ENCODE results near the gene KANK3. TPM values are rescaled to one million over a fixed set of nuclear protein-coding genes. Genes with fewer than 3 reads are reported as not detected.
A peak's percentile ranks its signal among the peaks of the same experiment; 100 is the strongest.

KANK3 gene
- polyA plus RNA-seq, 4 donors, result 1.3 to 13.0 (median 4.2) TPM

DNA sequence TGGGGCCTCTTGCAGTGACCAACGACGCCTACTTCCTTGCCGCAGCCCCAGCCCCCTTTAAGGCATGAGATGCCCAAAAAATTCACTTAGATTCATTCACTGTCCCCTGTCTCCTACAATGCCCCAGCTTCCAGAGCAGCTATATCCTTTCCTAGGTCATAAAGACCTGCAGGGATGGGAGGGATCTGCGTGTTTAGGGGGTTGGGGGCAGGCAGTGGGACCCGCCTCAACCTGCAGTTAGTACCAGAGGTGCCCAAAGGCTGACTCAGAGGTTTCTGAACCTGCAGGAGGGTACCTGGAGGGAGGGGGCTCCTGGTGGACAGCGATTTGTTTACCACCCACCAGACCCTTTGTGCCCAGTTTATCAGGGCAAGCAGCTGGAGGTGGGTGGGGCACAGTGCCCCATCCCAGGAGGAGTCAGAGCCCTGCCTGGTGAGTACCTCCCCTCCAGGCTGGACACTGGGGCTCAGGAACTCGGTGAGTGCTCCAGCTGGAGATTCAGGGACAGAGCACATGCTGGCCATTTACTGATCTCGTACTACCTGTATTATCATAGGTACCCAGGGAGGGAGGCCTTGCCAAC is 11.7 kb downstream of the KANK3 start:
- Histone ChIP-seq H3K4me1 (ENCODE audit: control insufficient read depth in 3 of 3, insufficient read depth in 2 of 3, low read depth in 1 of 3, low read length in 2 of 3) (peaks cover 0 to 4% (median 0%) of the 10 kb centered on the region in 3 donors), H3K9me3 (ENCODE audit: control insufficient read depth in 2 of 2, insufficient read depth in 1 of 2, low read depth in 1 of 2, low read length in 1 of 2) (peaks cover 0 to 3% of the 10 kb centered on the region in 2 donors), H3K27me3 (ENCODE audit: control insufficient read depth in 3 of 3, insufficient read depth in 3 of 3, low read length in 3 of 3) (peaks cover 10 to 43% (median 23%) of the 10 kb centered on the region in 3 donors), H3K27ac (ENCODE audit: low read depth in 1 of 3, low read length in 2 of 3) (no peak overlapping the region), H3K4me3 (ENCODE audit: low read depth in 1 of 3, low read length in 3 of 3) (no peak overlapping the region), H3K36me3 (ENCODE audit: control insufficient read depth in 3 of 3, insufficient read depth in 2 of 3, low read depth in 1 of 3, low read length in 3 of 3) (no peaks in the 10 kb centered on the region)
- WGBS, 3 donors, result 72 to 76% (median 75%) methylated on average over 8 of the region's 8 CpGs
- no peak for FAIRE-seq
- no peak for DNase-seq

- Histone ChIP-seq H3K36me3 (ENCODE audit: control insufficient read depth in 3 of 3, insufficient read depth in 2 of 3, low read depth in 1 of 3, low read length in 3 of 3) (peaks cover 0 to under 1% (median 0%) of the 10 kb centered on the region in 3 donors), H3K27ac (ENCODE audit: low read depth in 1 of 3, low read length in 2 of 3) (no peak overlapping the region), H3K27me3 (ENCODE audit: control insufficient read depth in 3 of 3, insufficient read depth in 3 of 3, low read length in 3 of 3) (peaks cover 6 to 34% (median 12%) of the 10 kb centered on the region in 3 donors), H3K4me1 (ENCODE audit: control insufficient read depth in 3 of 3, insufficient read depth in 2 of 3, low read depth in 1 of 3, low read length in 2 of 3) (peaks cover 0 to 4% (median 0%) of the 10 kb centered on the region in 3 donors), H3K9me3 (ENCODE audit: control insufficient read depth in 2 of 2, insufficient read depth in 1 of 2, low read depth in 1 of 2, low read length in 1 of 2) (peaks cover 0 to 3% of the 10 kb centered on the region in 2 donors), H3K4me3 (ENCODE audit: low read depth in 1 of 3, low read length in 3 of 3) (no peak overlapping the region)
- WGBS, 3 donors, result 57 to 80% (median 63%) methylated on average over 3 of the region's 3 CpGs
- FAIRE-seq, result no peak
- no peak for DNase-seq
These were observed 13.1 kb downstream of the KANK3 start for GRCh38 chr19:8329996-8330395.

DNA sequence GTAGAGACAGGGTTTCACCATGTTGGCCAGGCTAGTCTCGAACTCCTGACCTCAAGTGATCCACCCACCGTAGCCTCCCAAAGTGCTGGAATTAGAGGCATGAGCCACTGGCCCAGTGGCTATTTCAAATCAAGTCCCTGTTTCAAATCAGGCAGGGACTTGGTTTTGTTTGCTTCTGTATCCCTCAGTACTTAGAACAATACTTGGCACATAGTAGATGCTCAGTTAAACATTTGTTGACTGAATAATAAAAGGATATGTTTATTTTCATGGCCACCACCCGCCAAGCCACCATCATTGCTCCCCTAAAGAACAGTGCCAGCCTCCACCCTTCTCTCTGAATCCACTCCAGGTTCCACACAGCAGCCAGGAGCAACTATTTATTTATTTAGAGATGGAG is 17.6 kb downstream of the KANK3 start:
- WGBS, 3 donors, result 89 to 96% (median 92%) methylated on average over 3 of the region's 3 CpGs
- H3K27ac ChIP-seq (ENCODE audit: low read depth in 1 of 3, low read length in 2 of 3), result no peak overlapping the region
- no peak overlapping the region for H3K4me3 ChIP-seq (ENCODE audit: low read depth in 1 of 3, low read length in 3 of 3)
- H3K27me3 ChIP-seq (ENCODE audit: control insufficient read depth in 3 of 3, insufficient read depth in 3 of 3, low read length in 3 of 3), result peaks cover 0 to 6% (median 0%) of the 10 kb centered on the region in 3 donors
- no peak for DNase-seq
- H3K4me1 ChIP-seq (ENCODE audit: control insufficient read depth in 3 of 3, insufficient read depth in 2 of 3, low read depth in 1 of 3, low read length in 2 of 3), result peaks cover 0 to 10% (median 10%) of the 10 kb centered on the region in 3 donors
- peaks cover 0 to 27% (median 2%) of the 10 kb centered on the region in 3 donors for H3K36me3 ChIP-seq (ENCODE audit: control insufficient read depth in 3 of 3, insufficient read depth in 2 of 3, low read depth in 1 of 3, low read length in 3 of 3)
- FAIRE-seq, result no peak
- H3K9me3 ChIP-seq (ENCODE audit: control insufficient read depth in 2 of 2, insufficient read depth in 1 of 2, low read depth in 1 of 2, low read length in 1 of 2), result peaks cover 0 to 3% of the 10 kb centered on the region in 2 donors

DNA sequence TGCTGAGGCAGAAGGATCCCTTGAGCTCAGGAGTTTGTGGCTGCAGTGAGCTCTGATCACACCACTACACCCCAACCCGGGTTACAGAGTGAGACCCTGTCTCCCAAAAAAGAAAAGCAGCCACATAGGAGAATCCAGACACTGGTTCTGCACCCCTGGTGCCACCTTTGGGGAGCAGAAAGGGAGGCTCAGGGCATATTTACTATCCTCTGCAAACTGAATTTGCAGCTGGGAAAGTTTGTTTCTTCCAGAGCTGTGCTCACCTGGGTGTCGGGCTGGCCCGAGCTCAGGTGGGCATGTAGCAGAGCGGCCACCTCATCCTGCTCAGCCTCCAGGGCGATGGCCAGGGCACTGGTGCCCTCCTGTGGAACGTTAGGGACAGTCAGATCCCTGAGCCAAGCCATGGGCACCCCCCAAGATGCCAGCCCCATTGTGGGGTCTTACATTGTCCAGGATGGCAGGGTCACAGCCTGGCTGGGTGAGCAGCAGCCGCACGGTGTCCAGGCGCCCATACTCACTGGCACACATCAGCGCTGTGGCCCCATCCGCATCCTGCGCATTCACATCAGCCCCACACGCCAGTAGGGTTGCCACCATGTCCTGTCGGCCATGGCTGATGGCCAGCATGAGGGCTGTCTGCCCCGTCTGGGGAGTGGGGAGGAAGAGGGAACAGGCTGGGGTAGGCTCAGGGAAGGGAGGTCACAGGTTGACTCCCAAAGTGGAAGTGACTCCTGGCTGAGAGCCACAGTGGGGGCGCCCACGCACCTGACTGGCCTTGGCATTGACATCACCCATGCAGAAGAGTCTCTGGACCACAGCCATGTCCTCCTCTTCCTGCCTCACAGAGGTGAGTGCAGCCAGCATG is 18.6 kb downstream of the KANK3 start:
- FAIRE-seq, result no peak
- WGBS, 3 donors, result 69 to 78% (median 73%) methylated on average over 16 to 17 of the region's 17 CpGs

DNA sequence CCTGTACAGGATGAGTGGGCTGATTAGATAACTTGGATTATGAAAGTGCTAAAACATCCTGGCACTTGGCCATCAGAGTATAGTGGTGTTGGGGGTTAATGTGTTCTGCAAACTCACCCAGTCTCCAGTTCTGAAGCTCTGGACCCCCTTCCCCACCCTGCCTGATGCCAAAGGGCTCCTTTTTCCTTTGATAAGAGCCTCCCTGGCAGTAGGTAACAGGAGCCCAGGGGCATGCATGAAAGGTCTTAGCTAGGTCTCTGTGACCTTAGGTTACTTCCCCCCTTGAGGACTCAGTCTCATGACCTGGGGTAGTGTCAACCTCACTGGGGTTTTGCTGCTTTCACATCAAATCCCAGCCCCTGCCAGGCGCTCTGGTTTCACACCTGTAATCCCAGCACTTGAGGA is 19.3 kb downstream of the KANK3 start:
- peaks cover 0 to 27% (median 2%) of the 10 kb centered on the region in 3 donors for H3K36me3 ChIP-seq (ENCODE audit: control insufficient read depth in 3 of 3, insufficient read depth in 2 of 3, low read depth in 1 of 3, low read length in 3 of 3)
- peaks cover 5 to 18% (median 10%) of the 10 kb centered on the region in 3 donors for H3K4me1 ChIP-seq (ENCODE audit: control insufficient read depth in 3 of 3, insufficient read depth in 2 of 3, low read depth in 1 of 3, low read length in 2 of 3)
- WGBS, 3 donors, result 67 to 89% (median 89%) methylated on average over 1 of the region's 1 CpG
- no peak for FAIRE-seq
- no peak for DNase-seq
- H3K27ac ChIP-seq (ENCODE audit: low read depth in 1 of 3, low read length in 2 of 3), result no peak overlapping the region
- no peak overlapping the region for H3K4me3 ChIP-seq (ENCODE audit: low read depth in 1 of 3, low read length in 3 of 3)
- H3K9me3 ChIP-seq (ENCODE audit: control insufficient read depth in 2 of 2, insufficient read depth in 1 of 2, low read depth in 1 of 2, low read length in 1 of 2), result peaks cover 0 to 3% of the 10 kb centered on the region in 2 donors
- H3K27me3 ChIP-seq (ENCODE audit: control insufficient read depth in 3 of 3, insufficient read depth in 3 of 3, low read length in 3 of 3), result peaks cover 0 to 6% (median 0%) of the 10 kb centered on the region in 3 donors

More for the DNA sequence above, 18.6 kb downstream of the KANK3 start:
- H3K4me3 ChIP-seq (ENCODE audit: low read depth in 1 of 3, low read length in 3 of 3), result no peak overlapping the region
- no peak for DNase-seq
- no peak overlapping the region for H3K27ac ChIP-seq (ENCODE audit: low read depth in 1 of 3, low read length in 2 of 3)
- peaks cover 0 to 3% of the 10 kb centered on the region in 2 donors for H3K9me3 ChIP-seq (ENCODE audit: control insufficient read depth in 2 of 2, insufficient read depth in 1 of 2, low read depth in 1 of 2, low read length in 1 of 2)
- peaks cover 0 to 27% (median 2%) of the 10 kb centered on the region in 3 donors for H3K36me3 ChIP-seq (ENCODE audit: control insufficient read depth in 3 of 3, insufficient read depth in 2 of 3, low read depth in 1 of 3, low read length in 3 of 3)
- peaks cover 5 to 18% (median 10%) of the 10 kb centered on the region in 3 donors for H3K4me1 ChIP-seq (ENCODE audit: control insufficient read depth in 3 of 3, insufficient read depth in 2 of 3, low read depth in 1 of 3, low read length in 2 of 3)
- H3K27me3 ChIP-seq (ENCODE audit: control insufficient read depth in 3 of 3, insufficient read depth in 3 of 3, low read length in 3 of 3), result peaks cover 0 to 6% (median 0%) of the 10 kb centered on the region in 3 donors

DNA sequence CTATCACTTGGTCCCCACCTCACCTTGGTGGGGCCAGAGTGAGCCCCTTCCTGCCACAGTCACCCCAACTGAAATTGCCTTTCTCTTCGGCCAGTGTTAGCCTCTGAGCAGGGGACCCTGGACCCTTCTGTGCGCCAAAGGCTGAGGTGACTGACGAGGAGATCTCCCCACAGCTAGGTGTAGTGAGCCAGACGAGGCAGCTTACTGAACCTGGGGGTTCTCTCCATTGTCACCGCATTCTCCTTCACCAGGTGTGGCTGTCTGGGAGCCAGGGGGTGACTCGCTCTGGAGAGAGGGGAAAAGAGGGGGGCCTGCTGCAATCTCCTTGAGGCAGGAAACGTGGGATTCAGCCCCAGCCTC is 20.4 kb downstream of the KANK3 start:
- FAIRE-seq, result no peak

GRCh38 chr19:8321986-8322637 is 20.9 kb downstream of the KANK3 start:
- H3K4me1 ChIP-seq (ENCODE audit: control insufficient read depth in 3 of 3, insufficient read depth in 2 of 3, low read depth in 1 of 3, low read length in 2 of 3), result peaks cover 5 to 18% (median 10%) of the 10 kb centered on the region in 3 donors
- H3K27me3 ChIP-seq (ENCODE audit: control insufficient read depth in 3 of 3, insufficient read depth in 3 of 3, low read length in 3 of 3), result peaks cover 0 to 6% (median 0%) of the 10 kb centered on the region in 3 donors
- WGBS, 3 donors, result 4 to 14% (median 6%) methylated on average over 27 to 30 of the region's 30 CpGs
- peaks cover 0 to 36% (median 2%) of the 10 kb centered on the region in 3 donors for H3K36me3 ChIP-seq (ENCODE audit: control insufficient read depth in 3 of 3, insufficient read depth in 2 of 3, low read depth in 1 of 3, low read length in 3 of 3)
- peak overlapping the region; percentile 86 to 100 (median 95) for H3K4me3 ChIP-seq (ENCODE audit: low read depth in 1 of 3, low read length in 3 of 3)
- no peak for DNase-seq
- H3K27ac ChIP-seq (ENCODE audit: low read depth in 1 of 3, low read length in 2 of 3), result peak overlapping the region; percentile 41 to 89 (median 68)
- peaks cover 0 to 3% of the 10 kb centered on the region in 2 donors for H3K9me3 ChIP-seq (ENCODE audit: control insufficient read depth in 2 of 2, insufficient read depth in 1 of 2, low read depth in 1 of 2, low read length in 1 of 2)
- no peak for FAIRE-seq

More for the DNA sequence above, 20.4 kb downstream of the KANK3 start:
- Histone ChIP-seq H3K4me1 (ENCODE audit: control insufficient read depth in 3 of 3, insufficient read depth in 2 of 3, low read depth in 1 of 3, low read length in 2 of 3) (peaks cover 5 to 18% (median 10%) of the 10 kb centered on the region in 3 donors), H3K4me3 (ENCODE audit: low read depth in 1 of 3, low read length in 3 of 3) (peak overlapping the region in 2 of 3 donors; percentile 95 to 100), H3K36me3 (ENCODE audit: control insufficient read depth in 3 of 3, insufficient read depth in 2 of 3, low read depth in 1 of 3, low read length in 3 of 3) (peaks cover 0 to 32% (median 2%) of the 10 kb centered on the region in 3 donors), H3K27me3 (ENCODE audit: control insufficient read depth in 3 of 3, insufficient read depth in 3 of 3, low read length in 3 of 3) (peaks cover 0 to 6% (median 0%) of the 10 kb centered on the region in 3 donors), H3K27ac (ENCODE audit: low read depth in 1 of 3, low read length in 2 of 3) (no peak overlapping the region), H3K9me3 (ENCODE audit: control insufficient read depth in 2 of 2, insufficient read depth in 1 of 2, low read depth in 1 of 2, low read length in 1 of 2) (peaks cover 0 to 3% of the 10 kb centered on the region in 2 donors)
- 27 to 50% (median 31%) methylated on average over 7 of the region's 7 CpGs for WGBS, 3 donors
- DNase-seq, result no peak
